HEK293 (cell line): ENCODE results near the gene HIGD2A.

Source experiments
- HOXD13 ChIP-seq: sonication (generic); formaldehyde crosslinking; IDR thresholded peaks from 2 replicates; pipeline ENCODE4 v1.8.0; 2022; ENCODE audit warnings: missing genetic modification reagents, borderline replicate concordance
- KLF1 ChIP-seq: fragments of 450-650 bp; formaldehyde crosslinking; IDR thresholded peaks from 2 replicates; pipeline ENCODE4 v1.5.1; 2016; ENCODE audit warnings: missing biosample characterization, missing genetic modification characterization
- KLF10 ChIP-seq: fragments of 450-650 bp; IDR thresholded peaks from 2 replicates; pipeline ENCODE4 v1.5.1; 2018; ENCODE audit warnings: missing biosample characterization, mild to moderate bottlenecking, missing genetic modification characterization
- PRDM10 ChIP-seq: fragments of 450-650 bp; formaldehyde crosslinking; IDR thresholded peaks from 2 replicates; pipeline ENCODE4 v1.5.1; 2016; ENCODE audit warnings: missing biosample characterization, missing genetic modification characterization
- PRDM4 ChIP-seq: fragments of 450-650 bp; formaldehyde crosslinking; IDR thresholded peaks from 2 replicates; pipeline ENCODE4 v1.5.1; 2017; ENCODE audit warnings: missing biosample characterization, missing genetic modification characterization
- SP3 ChIP-seq: fragments of 450-650 bp; formaldehyde crosslinking; IDR thresholded peaks from 2 replicates; pipeline ENCODE4 v1.5.1; 2016; ENCODE audit warnings: missing biosample characterization, missing genetic modification characterization
- WT1 ChIP-seq: fragments of 450-650 bp; formaldehyde crosslinking; IDR thresholded peaks from 2 replicates; pipeline ENCODE4 v1.5.1; 2016; ENCODE audit warnings: missing biosample characterization, missing genetic modification characterization
- ZBTB11 ChIP-seq: fragments of 450-650 bp; formaldehyde crosslinking; conservative IDR thresholded peaks from 2 replicates; pipeline ENCODE4 v1.5.1; 2016; ENCODE audit warnings: low read depth, missing biosample characterization, missing genetic modification characterization
- ZBTB26 ChIP-seq: fragments of 450-650 bp; formaldehyde crosslinking; optimal IDR thresholded peaks from 2 replicates; pipeline ENCODE3; 2016; ENCODE audit warnings: missing biosample characterization, mild to moderate bottlenecking, missing genetic modification characterization
- ZBTB49 ChIP-seq: fragments of 450-650 bp; formaldehyde crosslinking; IDR thresholded peaks from 2 replicates; pipeline ENCODE4 v1.5.1; 2016; ENCODE audit warnings: missing biosample characterization, missing genetic modification characterization, low read depth
- ZNF2 ChIP-seq: fragments of 450-650 bp; formaldehyde crosslinking; IDR thresholded peaks from 2 replicates; pipeline ENCODE4 v1.5.1; 2016; ENCODE audit warnings: missing biosample characterization, missing genetic modification characterization
- ZNF354C ChIP-seq: fragments of 450-650 bp; formaldehyde crosslinking; IDR thresholded peaks from 2 replicates; pipeline ENCODE4 v1.5.1; 2016; ENCODE audit warnings: missing biosample characterization, missing genetic modification characterization, low read depth, borderline replicate concordance
- ZNF366 ChIP-seq: fragments of 450-650 bp; formaldehyde crosslinking; conservative IDR thresholded peaks from 2 replicates; pipeline ENCODE4 v1.5.1; 2016; ENCODE audit warnings: missing biosample characterization, missing genetic modification characterization
- ZNF610 ChIP-seq: fragments of 450-650 bp; formaldehyde crosslinking; IDR thresholded peaks from 2 replicates; pipeline ENCODE4 v1.5.1; 2016; ENCODE audit warnings: missing biosample characterization, missing genetic modification characterization, borderline replicate concordance
- ZNF701 ChIP-seq: fragments of 450-650 bp; formaldehyde crosslinking; IDR thresholded peaks from 2 replicates; pipeline ENCODE4 v1.5.1; 2016; ENCODE audit warnings: missing biosample characterization, missing genetic modification characterization
- ZNF76 ChIP-seq: fragments of 450-650 bp; formaldehyde crosslinking; IDR thresholded peaks from 2 replicates; pipeline ENCODE4; 2016; ENCODE audit warnings: low read depth, missing biosample characterization, missing genetic modification characterization, borderline replicate concordance
- ZNF785 ChIP-seq: fragments of 450-650 bp; formaldehyde crosslinking; IDR thresholded peaks from 2 replicates; pipeline ENCODE4 v1.5.1; 2016; ENCODE audit warnings: missing biosample characterization, missing genetic modification characterization
- ZSCAN18 ChIP-seq: fragments of 450-650 bp; formaldehyde crosslinking; IDR thresholded peaks from 2 replicates; pipeline ENCODE4 v1.5.1; 2016; ENCODE audit warnings: missing biosample characterization, missing genetic modification characterization
- ZSCAN30 ChIP-seq: fragments of 450-650 bp; IDR thresholded peaks from 2 replicates; pipeline ENCODE4 v1.5.1; 2018; ENCODE audit warnings: missing biosample characterization, mild to moderate bottlenecking, missing genetic modification characterization, moderate library complexity
- ZSCAN5A ChIP-seq: fragments of 450-650 bp; formaldehyde crosslinking; IDR thresholded peaks from 2 replicates; pipeline ENCODE4 v1.5.1; 2016; ENCODE audit warnings: missing biosample characterization, missing genetic modification characterization

Gene HIGD2A

GRCh38 chr5:176361437-176362232 is 26.9 kb upstream of the HIGD2A start, which contains the start of gene KIAA1191 (continued):
- TF ChIP-seq PRDM10 (peak; percentile 45), ZSCAN18 (tag by site-specific recombination) (no peak), ZNF701 (tag by site-specific recombination) (no peak), KLF10 (tag by site-specific recombination) (peak; percentile 50), ZNF366 (tag by site-specific recombination) (peak; percentile 19; the same call in 1 of the 2 replicates), KLF1 (peak; percentile 68), SP3 (peak; percentile 94), ZSCAN5A (tag by site-specific recombination) (no peak), HOXD13 (0 out of 2 replicates have a peak, but pooled peaks have one; percentile 0), ZNF2 (peak; percentile 78), ZNF354C (no peak), PRDM4 (tag by site-specific recombination) (no peak; the same call in 1 of the 2 replicates), ZSCAN30 (tag by site-specific recombination) (peak; percentile 50; the same call in 1 of the 2 replicates), ZNF76 (tag by site-specific recombination) (peak; percentile 93), ZNF785 (tag by site-specific recombination) (0 out of 2 replicates have a peak, but pooled peaks have one; percentile 19), ZNF610 (tag by site-specific recombination) (0 out of 2 replicates have a peak, but pooled peaks have one; percentile 74), ZBTB49 (tag by site-specific recombination) (no peak), ZBTB26 (tag by site-specific recombination) (peak; percentile 38), WT1 (tag by site-specific recombination) (no peak), ZBTB11 (tag by site-specific recombination) (peak; percentile 95)
